ENCODE data around the gene CCL17.

Gene CCL17

DNA sequence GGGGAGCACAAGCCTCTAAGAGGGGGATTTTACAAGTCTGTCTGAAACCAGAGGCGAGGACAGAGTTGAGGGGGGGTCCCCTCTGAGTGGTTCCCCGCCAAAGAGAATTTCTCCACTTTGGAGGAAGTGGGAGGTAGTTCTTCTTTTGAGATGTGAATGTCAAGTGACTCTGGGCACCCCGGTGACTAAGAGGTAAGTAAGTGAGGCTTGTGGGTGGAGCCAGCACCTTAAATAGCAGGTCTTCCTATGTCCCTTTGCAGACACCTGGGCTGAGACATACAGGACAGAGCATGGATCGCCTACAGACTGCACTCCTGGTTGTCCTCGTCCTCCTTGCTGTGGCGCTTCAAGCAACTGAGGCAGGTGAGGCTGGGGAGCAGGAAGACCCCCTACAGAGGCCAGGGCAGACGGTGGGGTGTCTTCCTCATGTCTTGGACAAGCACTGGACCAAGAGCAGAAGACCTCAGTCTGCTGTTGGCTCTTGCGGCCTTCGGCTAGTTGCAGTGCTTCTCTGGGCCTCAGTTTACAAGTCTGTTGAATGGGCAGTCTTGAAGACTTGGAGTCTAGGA, 46.0 kb upstream of the CCL17 start, which contains the start of gene CCL22:
Gene CCL22, plus strand, starts transcription at position 257 of the 569 bp plus-strand sequence. Its CDS starts 34 bp downstream, at position 291.
- TF ChIP-seq, protein P1, sequence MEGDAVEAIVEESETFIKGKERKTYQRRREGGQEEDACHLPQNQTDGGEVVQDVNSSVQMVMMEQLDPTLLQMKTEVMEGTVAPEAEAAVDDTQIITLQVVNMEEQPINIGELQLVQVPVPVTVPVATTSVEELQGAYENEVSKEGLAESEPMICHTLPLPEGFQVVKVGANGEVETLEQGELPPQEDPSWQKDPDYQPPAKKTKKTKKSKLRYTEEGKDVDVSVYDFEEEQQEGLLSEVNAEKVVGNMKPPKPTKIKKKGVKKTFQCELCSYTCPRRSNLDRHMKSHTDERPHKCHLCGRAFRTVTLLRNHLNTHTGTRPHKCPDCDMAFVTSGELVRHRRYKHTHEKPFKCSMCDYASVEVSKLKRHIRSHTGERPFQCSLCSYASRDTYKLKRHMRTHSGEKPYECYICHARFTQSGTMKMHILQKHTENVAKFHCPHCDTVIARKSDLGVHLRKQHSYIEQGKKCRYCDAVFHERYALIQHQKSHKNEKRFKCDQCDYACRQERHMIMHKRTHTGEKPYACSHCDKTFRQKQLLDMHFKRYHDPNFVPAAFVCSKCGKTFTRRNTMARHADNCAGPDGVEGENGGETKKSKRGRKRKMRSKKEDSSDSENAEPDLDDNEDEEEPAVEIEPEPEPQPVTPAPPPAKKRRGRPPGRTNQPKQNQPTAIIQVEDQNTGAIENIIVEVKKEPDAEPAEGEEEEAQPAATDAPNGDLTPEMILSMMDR (conservative IDR thresholded peaks at IDR 0.05; ENCODE audit: low read depth) = no peak
- DNase-seq (ENCODE audit: low spot score) = peak; percentile 31
- H3K27ac ChIP-seq = no peak within 1 kb of the TSS
- CTCF ChIA-PET = no interaction called here
- POLR2A ChIA-PET (ENCODE audit: low non-redundant PET) = no interaction called here

DNA sequence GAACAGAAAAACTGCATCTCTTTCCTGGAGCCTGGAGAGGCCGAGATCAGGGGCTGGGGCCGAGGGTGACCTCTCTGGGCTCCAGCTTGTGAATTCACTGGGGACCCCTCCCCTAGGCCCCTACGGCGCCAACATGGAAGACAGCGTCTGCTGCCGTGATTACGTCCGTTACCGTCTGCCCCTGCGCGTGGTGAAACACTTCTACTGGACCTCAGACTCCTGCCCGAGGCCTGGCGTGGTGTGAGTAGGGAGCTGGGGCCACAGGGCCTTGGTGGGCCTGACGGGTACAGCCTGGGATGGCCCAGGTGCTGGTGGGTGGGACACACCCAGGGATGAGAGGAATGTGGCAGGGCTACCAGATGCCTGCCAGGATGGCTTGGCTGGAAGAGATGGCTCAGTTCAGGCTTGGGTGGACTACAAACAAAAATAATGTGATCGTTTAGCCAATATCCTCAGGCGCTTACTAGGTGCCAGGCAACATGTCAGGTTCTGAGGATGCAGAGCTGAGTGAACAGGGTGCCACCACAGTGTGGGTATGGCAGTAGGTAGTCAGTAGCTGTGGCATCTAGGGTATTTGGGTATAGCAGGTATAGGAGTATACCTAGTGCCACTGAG, 44.1 kb upstream of the CCL17 start:
- POLR2A ChIA-PET (ENCODE audit: low non-redundant PET) = no interaction called here
- TF ChIP-seq, protein P1 (conservative IDR thresholded peaks at IDR 0.05; ENCODE audit: low read depth) = no peak
- CTCF ChIA-PET = no interaction called here
- H3K27ac ChIP-seq = no peak overlapping the region
- DNase-seq (ENCODE audit: low spot score) = no peak

DNA sequence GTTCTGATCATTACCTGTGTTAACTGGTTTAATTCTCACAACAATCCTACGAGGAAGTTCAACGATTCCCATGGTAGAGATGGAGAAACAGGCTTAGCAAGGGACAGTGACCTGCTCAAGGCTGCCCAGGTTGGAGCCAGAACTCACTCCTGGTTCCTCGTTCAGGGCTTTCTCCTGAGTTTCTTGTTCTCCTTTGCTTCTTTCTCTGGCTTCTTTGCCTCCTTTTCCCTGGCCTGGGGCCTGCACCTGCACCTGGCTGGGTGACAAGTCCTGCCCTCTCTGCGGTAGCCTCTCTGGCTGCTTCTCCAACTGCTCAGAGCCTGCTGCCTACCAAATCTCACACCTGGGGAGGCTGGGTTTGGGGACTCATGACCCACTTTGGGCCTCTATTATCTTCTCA, 43.2 kb upstream of the CCL17 start:
- TF ChIP-seq, protein P1 (conservative IDR thresholded peaks at IDR 0.05; ENCODE audit: low read depth) = no peak
- no peak for DNase-seq (ENCODE audit: low spot score)
- H3K27ac ChIP-seq = no peak overlapping the region
- CTCF ChIA-PET = no interaction called here
- POLR2A ChIA-PET (ENCODE audit: low non-redundant PET) = no interaction called here

DNA sequence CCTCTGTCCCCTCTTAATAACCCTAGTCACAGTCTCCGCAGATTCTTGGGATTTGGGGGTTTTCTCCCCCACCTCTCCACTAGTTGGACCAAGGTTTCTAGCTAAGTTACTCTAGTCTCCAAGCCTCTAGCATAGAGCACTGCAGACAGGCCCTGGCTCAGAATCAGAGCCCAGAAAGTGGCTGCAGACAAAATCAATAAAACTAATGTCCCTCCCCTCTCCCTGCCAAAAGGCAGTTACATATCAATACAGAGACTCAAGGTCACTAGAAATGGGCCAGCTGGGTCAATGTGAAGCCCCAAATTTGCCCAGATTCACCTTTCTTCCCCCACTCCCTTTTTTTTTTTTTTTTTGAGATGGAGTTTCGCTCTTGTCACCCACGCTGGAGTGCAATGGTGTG, 40.4 kb upstream of the CCL17 start:
- ChIA-PET POLR2A (ENCODE audit: low non-redundant PET) (no interaction called here), CTCF (interaction anchor here (1.3 kb wide), 1 partner anchor 22 kb away, joined by 10 read pairs; no protein-coding TSS in a partner anchor)
- no peak overlapping the region for H3K27ac ChIP-seq
- TF ChIP-seq, protein P1 (conservative IDR thresholded peaks at IDR 0.05; ENCODE audit: low read depth) = no peak
- DNase-seq (ENCODE audit: low spot score) = no peak

DNA sequence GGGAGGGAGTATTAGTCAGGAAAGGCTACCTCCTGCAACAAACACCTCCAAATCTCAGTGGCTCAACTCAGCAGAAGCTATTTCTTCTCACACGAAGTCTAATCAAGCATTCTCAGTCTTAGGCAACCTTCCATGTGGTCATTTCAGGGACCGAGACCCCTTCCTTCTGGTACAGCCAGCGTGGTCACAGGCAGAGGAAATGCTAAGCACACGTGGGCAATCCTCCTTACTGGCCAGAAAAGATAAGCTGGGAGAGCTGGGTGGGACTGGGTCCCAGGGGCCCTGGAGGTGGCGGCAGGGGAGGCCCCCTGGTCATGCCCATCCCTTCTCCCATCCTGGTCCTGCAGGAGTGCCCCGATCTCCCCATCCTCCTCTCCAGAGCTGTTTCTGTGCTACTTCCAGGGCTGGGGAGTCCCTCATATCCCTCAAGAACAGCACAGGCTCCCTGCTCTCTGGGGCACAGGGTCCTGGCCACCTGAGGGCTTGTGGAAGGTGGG, 38.0 kb upstream of the CCL17 start:
- no peak overlapping the region for H3K27ac ChIP-seq
- POLR2A ChIA-PET (ENCODE audit: low non-redundant PET) = no interaction called here
- DNase-seq (ENCODE audit: low spot score) = no peak
- CTCF ChIA-PET = interaction anchor here (0.6 to 0.8 kb wide), 2 partner anchors 50 to 96 kb away, joined by 3 to 5 read pairs; partner anchors contain the start of gene POLR2C
- TF ChIP-seq, protein P1 (conservative IDR thresholded peaks at IDR 0.05; ENCODE audit: low read depth) = no peak

DNA sequence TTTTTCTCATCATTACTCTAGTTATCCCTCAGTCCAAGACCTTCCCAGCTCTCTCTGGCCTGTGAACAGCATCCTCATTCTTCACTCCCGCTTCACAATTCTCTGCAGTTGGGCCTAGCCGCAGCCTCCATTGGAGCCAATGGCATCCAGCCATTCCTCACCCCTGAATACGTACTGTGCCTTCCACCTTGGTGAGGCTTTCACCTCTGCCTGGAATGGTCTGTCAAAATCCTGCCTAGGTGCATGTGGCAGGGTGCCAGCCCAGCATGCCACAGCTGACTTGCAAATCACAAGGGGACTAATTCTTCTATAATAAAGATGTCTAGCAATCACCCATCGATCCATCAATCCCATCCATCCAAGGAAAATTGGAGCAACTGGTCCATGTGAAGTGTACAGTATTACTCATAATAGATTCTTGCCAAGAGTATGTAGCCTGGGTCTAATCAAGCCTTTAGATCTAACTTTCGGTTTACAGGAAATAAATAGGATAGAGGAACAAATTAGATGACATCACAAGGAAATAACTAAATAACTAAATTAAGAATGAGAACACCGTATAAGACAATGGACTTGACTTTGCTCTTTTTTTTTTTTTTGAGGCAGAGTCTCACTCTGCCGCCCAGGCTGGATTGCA, 37.3 kb upstream of the CCL17 start:
- ChIA-PET CTCF (interaction anchor here (0.6 to 0.8 kb wide), 2 partner anchors 50 to 95 kb away, joined by 3 to 5 read pairs; partner anchors contain the start of gene POLR2C), POLR2A (ENCODE audit: low non-redundant PET) (no interaction called here)
- TF ChIP-seq, protein P1 (conservative IDR thresholded peaks at IDR 0.05; ENCODE audit: low read depth) = no peak
- peak; percentile 30 for DNase-seq (ENCODE audit: low spot score)
- H3K27ac ChIP-seq = no peak overlapping the region

Data from RWPE1 (cell line).